HG03520 (cell line): ENCODE measurements around the gene WDR19.
"Not testable (repeated sequence)": the region's sequence is repeated elsewhere in the genome, so short reads cannot be mapped to it uniquely, and the experiment has no call there.

Experiments
- ATAC-seq: cut with Tn5 transposase; IDR thresholded peaks from one replicate; pipeline ENCODE4 v1.9.1; 2021; ENCODE audit warnings: mild to moderate bottlenecking, moderate library complexity; ENCODE audit not compliant: unreplicated experiment

Gene WDR19

GRCh38 chr4:39232100-39232499 lies 49.8 kb downstream of the WDR19 start:
- no peak for ATAC-seq

DNA sequence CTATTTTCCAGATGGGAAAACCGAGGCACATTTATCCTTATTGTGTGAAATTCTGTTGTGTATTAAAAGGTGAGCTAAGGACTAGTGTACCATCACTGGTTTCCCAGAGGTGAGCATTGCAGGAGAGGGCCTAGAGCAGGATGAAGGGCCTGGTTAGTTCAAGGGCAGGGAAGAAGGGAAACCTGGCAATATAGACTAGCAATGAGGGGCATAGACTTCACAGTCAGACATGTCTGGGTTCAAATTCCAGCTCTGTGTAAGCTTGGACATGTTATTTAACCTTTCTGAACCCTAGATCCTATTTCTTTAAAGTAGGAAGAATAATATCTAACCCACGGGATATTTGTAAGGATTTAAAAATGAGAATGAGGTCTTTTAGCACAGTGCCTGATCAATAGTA lies 50.8 kb downstream of the WDR19 start:
- ATAC-seq: no peak

- no peak for ATAC-seq
These were observed 51.5 kb downstream of the WDR19 start for GRCh38 chr4:39233783-39234182.

- ATAC-seq: no peak
These were observed 52.7 kb downstream of the WDR19 start for GRCh38 chr4:39235021-39235420.

GRCh38 chr4:39235696-39236095 lies 53.4 kb downstream of the WDR19 start:
- no peak for ATAC-seq

DNA sequence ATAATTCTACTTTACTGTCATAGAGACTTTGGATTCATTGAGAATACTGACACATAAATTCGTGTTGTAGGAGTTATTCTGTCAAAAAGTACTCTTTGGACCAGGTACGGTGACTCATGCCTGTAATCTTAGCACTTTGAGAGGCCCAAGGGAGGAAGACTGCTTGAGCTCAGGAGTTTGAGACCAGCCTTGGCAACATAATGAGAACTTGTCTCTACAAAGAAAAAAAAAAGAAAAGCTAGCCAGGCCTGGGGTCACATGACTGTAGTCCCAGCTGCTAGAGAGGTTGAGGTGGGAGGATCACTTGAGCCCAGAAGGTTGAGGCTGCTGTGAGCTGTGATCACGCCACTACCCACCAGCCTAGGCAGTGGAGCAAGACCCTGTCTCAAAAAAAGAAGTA lies 54.9 kb downstream of the WDR19 start:
- ATAC-seq: no peak

GRCh38 chr4:39243462-39243861 lies 61.1 kb downstream of the WDR19 start:
- no peak for ATAC-seq

GRCh38 chr4:39255266-39255665 lies 72.9 kb downstream of the WDR19 start:
- ATAC-seq: no peak

- no peak for ATAC-seq
These were observed 73.5 kb downstream of the WDR19 start for GRCh38 chr4:39255871-39256270.

DNA sequence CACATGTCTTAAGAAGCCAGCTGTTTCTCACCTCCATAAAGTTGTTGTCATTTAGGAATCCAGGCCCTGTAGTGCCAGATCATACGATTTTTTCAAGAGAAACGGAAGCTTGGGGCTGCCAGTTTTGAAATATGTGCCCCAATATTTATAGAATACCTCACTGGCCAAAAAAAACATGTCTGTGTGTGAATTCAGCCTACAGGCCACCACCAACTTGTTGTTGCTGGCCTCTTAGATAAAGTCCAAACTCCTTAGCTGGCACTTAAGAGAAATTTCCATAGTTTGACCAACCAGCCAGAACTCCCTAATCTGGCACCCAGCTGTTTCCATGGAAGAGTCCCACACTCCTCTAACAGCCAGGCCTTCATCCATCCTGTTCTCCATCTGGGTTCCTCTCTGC lies 74.1 kb downstream of the WDR19 start:
- no peak for ATAC-seq

DNA sequence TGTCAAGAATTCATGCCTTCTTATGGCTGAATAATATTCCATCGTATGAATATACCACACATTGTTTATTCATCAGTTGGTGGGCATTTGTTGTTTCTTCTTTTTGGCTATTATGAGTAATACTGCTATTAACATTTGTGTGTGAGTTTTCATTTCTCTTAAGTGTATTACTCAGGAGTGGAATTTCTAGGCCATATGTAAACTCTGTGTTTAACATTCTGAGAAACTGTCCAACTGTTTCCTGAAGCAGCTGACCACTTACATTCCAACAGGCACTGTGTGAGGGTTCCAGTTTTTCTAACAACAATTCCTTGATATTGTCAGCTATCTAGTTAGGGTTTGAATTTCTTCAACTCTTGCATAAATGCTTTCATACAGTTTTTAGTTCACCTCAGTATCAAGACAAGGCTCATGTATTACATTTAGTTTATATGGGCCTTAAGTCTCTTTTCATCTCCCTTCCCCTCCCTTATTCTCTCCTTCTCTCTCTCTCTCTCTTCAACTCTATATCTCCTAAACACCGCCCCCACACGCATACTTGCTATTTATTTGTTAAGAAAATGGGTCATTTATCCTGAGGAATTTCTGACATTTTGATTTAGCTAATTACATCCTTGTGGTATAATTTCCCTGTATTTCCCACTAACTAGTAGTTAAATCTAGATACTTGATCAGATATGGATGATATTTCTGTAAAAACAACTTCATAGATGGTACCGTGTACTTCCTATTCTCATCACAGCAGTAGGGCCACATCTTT lies 77.4 kb downstream of the WDR19 start:
- ATAC-seq: no peak

GRCh38 chr4:39263895-39264294 lies 81.6 kb downstream of the WDR19 start:
- ATAC-seq: no peak

- no peak for ATAC-seq
These were observed 92.2 kb downstream of the WDR19 start for GRCh38 chr4:39274503-39274902.

- ATAC-seq: not testable (repeated sequence)
These were observed 95.3 kb downstream of the WDR19 start for GRCh38 chr4:39277661-39278060.

DNA sequence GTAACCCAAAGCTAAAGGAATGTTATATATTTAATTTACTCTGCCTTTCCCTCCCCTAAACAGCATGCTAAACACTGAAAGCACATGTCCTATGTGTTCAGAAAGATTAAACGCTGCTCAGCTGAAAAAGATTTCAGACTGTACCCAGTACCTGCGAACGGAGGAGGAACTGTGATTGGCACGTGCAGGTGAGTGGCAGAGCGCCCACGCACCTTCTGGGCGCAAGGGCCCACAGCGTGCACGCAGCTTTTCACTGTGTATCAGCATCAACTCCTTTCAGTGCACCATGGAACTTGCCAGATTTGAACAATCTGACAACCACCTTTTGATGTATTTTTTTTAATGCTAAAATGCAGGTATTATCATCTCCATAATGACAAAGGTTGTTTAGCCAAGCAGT lies 96.1 kb downstream of the WDR19 start:
- ATAC-seq: no peak

DNA sequence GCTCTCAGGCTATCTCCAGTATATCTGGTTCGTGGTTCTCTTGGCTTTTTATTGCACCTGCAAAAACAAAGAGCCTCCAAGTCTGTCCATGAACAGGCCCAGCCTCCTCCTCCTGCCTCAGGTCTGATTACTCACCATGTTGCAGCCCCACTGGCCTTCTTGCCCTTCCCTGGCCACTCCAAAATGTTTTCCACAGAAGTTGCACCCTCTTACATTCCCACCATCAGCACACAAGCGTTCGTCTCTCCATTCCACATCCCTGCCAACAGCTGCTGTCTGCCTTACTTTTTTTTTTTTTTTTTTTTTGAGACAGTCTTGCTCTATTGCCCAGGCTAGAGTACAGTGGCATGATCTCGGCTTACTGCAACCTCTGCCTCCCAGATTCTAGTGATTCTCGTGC lies 97.1 kb downstream of the WDR19 start:
- ATAC-seq: no peak

DNA sequence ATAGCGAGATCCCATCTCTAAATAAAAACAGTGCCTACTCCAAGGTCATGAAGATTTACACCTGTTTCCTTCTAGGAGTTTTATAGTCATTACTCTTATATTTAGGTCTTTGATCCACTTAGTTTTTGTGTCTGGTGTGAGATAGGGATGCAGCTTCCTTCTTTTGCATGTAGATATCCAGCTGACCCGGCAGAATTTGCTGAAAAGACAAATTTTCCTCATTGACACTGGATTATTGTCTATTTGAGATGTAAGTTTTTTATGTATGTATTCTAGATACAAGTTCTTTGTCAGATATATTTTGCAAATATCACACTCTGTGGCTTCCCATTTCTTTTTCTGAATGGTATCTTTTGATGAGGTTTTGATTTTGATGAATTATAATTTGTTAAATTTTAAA lies 98.4 kb downstream of the WDR19 start:
- ATAC-seq: no peak

DNA sequence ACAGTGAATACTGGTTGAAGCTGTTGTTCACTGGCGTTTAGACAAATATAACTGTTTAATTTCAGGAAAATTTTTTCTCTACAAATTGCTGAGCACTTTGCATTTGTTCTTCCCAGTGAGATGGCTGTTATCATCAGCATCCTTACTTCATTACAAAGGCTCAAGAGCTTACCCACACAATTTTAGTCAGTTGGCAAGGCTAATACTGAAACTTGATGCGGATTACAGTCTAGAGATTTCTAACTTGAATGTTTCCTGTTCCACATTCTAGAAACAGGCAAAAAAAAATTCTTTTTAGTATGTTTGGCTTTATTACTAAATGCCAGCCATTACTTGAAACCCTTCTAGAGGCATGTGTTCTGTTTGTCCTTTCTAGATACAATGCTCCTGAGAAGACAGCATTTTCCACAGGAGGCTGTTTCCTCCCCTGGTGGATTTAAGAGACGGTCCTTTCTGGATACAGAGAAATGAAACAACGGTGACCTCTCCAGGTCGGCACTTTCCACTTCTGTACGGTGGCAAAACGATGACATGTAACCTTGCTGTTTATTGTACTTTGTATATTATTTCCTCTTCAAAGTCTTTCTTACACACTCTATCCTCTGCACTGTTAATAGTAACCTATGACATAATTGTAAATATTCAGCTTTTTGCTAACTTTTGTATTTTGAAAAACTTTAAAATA lies 102.9 kb downstream of the WDR19 start:
- ATAC-seq: no peak

GRCh38 chr4:39285853-39286252 lies 103.5 kb downstream of the WDR19 start:
- no peak for ATAC-seq

DNA sequence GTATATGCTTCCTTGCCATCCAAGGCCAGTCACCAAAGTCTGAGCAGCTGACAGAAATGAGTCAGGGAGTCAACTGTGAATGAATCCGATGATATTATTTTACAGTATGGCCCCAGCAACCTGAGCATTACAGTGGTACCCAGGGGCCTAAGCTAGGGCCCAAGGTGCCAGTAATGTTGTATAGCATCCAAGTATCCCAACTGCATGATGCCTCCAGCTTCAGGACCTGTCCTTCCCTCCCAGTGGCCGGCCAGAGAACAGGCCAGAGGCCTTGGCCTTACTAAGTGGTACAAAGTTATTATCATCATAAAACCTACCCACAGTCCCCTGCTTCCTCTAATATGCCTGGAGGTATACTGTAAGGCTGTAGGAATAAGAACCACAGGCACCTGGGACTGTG lies 103.9 kb downstream of the WDR19 start:
- no peak for ATAC-seq

GRCh38 chr4:39287223-39287622 lies 104.9 kb downstream of the WDR19 start:
- no peak for ATAC-seq

GRCh38 chr4:39291686-39292085 lies 109.4 kb downstream of the WDR19 start:
- ATAC-seq: no peak

DNA sequence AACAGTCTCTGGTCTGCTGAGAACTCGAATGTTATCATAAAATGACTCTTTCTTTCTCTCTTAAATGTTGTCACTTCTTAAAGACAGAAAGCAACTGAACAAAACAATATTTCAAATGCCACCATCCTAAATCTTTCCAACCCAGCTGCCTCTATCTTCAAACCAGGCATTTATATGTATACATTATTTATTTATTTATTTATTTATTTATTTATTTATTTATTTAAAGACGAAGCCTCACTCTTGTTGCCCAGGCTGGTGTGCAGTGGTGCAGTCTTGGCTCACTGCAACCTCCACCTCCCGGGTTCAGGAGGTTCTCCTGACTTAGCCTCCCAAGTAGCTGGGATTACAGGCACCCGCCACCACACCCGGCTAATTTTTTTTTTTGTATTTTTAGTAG lies 110.1 kb downstream of the WDR19 start:
- not testable (repeated sequence) for ATAC-seq
